ENCODE results near the gene EIF3F.

Gene EIF3F

GRCh38 chr11:7969756-7970646 lies 17.1 kb upstream of the EIF3F start:
- Mint-ChIP-seq H3K9me3 (no peaks in the 10 kb centered on the region), H3K27me3 (ENCODE audit: low read depth) (no peaks in the 10 kb centered on the region), H3K4me1 (no peaks in the 10 kb centered on the region), H3K27ac (no peak overlapping the region), H3K4me3 (no peak overlapping the region), H3K36me3 (ENCODE audit: low read depth) (no peaks in the 10 kb centered on the region)
- no peak for TF ChIP-seq CTCF (IDR thresholded peaks at IDR 0.05; ENCODE audit: unreplicated experiment in 3 of 3)

DNA sequence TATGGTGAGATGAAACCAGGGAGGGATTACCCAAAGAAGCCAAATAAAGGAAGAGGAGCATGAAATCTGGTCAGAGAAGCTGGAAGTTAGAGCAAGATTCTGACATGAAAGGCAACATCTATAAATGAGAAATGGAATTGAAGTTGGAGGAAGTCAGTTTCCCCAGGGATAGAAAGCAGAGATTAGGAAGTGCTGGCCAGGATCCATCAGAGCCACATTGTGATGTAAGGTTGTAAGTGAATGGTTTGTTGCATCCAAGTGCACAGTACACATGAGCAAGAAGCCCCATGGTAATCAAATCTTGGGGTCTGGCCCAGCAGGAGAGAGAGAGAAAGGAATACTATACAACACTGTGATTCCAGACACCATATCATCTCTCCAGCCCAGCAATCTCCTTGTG lies 15.3 kb upstream of the EIF3F start:
- H3K4me1 Mint-ChIP-seq, result no peaks in the 10 kb centered on the region
- H3K9me3 Mint-ChIP-seq, result no peaks in the 10 kb centered on the region
- no peak overlapping the region for H3K27ac Mint-ChIP-seq
- H3K27me3 Mint-ChIP-seq (ENCODE audit: low read depth), result no peaks in the 10 kb centered on the region
- no peak overlapping the region for H3K4me3 Mint-ChIP-seq
- no peak for TF ChIP-seq CTCF (IDR thresholded peaks at IDR 0.05; ENCODE audit: unreplicated experiment in 3 of 3)
- H3K36me3 Mint-ChIP-seq (ENCODE audit: low read depth), result no peaks in the 10 kb centered on the region

- H3K36me3 Mint-ChIP-seq (ENCODE audit: low read depth), result no peaks in the 10 kb centered on the region
- TF ChIP-seq CTCF (IDR thresholded peaks at IDR 0.05; ENCODE audit: unreplicated experiment in 3 of 3), result no peak
Measured at GRCh38 chr11:7973011-7973410, 14.1 kb upstream of the EIF3F start.

GRCh38 chr11:7974668-7975067 lies 12.5 kb upstream of the EIF3F start:
- Mint-ChIP-seq H3K27ac (no peak overlapping the region), H3K36me3 (ENCODE audit: low read depth) (no peaks in the 10 kb centered on the region), H3K4me3 (no peak overlapping the region), H3K9me3 (no peaks in the 10 kb centered on the region), H3K27me3 (ENCODE audit: low read depth) (no peaks in the 10 kb centered on the region), H3K4me1 (no peaks in the 10 kb centered on the region)
- no peak for TF ChIP-seq CTCF (IDR thresholded peaks at IDR 0.05; ENCODE audit: unreplicated experiment in 3 of 3)

More at GRCh38 chr11:7973011-7973410, 14.1 kb upstream of the EIF3F start:
- Mint-ChIP-seq H3K9me3 (no peaks in the 10 kb centered on the region), H3K27me3 (ENCODE audit: low read depth) (no peaks in the 10 kb centered on the region), H3K27ac (no peak overlapping the region), H3K4me3 (no peak overlapping the region), H3K4me1 (no peaks in the 10 kb centered on the region)

DNA sequence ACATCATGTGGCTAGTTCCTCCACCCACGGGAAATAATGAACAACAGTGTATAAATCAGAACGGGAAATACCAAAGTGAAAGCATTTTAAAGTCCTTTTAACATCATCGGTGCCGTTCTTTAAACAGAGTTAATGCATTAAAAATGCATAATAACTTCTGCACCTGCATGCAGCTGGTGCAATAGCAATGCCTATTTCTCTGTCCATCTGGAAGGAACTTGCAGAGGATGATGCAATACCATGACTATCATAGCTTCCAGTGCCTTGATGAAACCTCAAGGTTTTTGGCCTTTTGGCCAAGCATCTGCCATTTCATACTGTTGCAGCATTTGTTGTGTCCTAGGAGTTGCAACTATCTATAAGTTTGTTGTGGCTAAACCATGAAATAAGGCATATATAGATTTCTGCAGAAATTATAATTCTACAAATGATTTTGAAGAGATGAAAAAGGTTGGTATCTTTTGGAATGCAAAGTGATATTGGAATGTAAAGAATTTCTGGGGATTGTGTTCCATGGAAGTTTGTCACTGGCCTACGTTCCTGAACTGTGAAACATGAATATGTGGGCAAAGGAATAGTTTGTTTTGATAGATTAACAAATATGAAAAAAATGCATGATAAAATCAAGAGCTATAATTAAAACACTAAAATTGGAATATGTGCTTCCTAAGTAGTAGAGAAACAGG lies 9.8 kb upstream of the EIF3F start:
- no peaks in the 10 kb centered on the region for H3K27me3 Mint-ChIP-seq (ENCODE audit: low read depth)
- H3K9me3 Mint-ChIP-seq, result no peaks in the 10 kb centered on the region
- H3K36me3 Mint-ChIP-seq (ENCODE audit: low read depth), result no peaks in the 10 kb centered on the region
- H3K4me3 Mint-ChIP-seq, result no peak overlapping the region
- H3K27ac Mint-ChIP-seq, result no peak overlapping the region
- TF ChIP-seq CTCF (IDR thresholded peaks at IDR 0.05; ENCODE audit: unreplicated experiment in 3 of 3), result no peak
- H3K4me1 Mint-ChIP-seq, result no peaks in the 10 kb centered on the region

All from nephron (organoid).